Prostate gland (tissue), 2 donors: Measurements from ENCODE around the gene NDEL1. TPM values are rescaled to one million over a fixed set of nuclear protein-coding genes. Genes with fewer than 3 reads are reported as not detected.

Experiments
- DNase-seq: peaks from one replicate; pipeline ENCODE4 v3.0.0-alpha.2; 2019; ENCODE audit warnings: low spot score
- H3K27ac ChIP-seq, 2 donors: fragments of 200-600 bp; sonication (generic); 2 replicates each; pipeline ENCODE4 v1.5.1; 2017 to 2019
- H3K27me3 ChIP-seq: fragments of 200-600 bp; sonication (generic); replicated peaks from 2 replicates; pipeline ENCODE4 v1.5.1; 2019; ENCODE audit not compliant: insufficient read depth
- H3K36me3 ChIP-seq, 2 donors: fragments of 200-600 bp; sonication (generic); 1 replicate in 1 of 2; 2 replicates in 1 of 2; pipeline versions ENCODE4 v1.5.1 to v1.8.1; 2017 to 2019
- H3K4me1 ChIP-seq: fragments of 200-600 bp; sonication (generic); replicated peaks from 2 replicates; pipeline ENCODE4 v1.5.1; 2019
- H3K4me3 ChIP-seq, 2 donors: fragments of 200-600 bp; sonication (generic); 2 replicates each; pipeline ENCODE4 v1.5.1; 2017 to 2019
- H3K9me3 ChIP-seq: fragments of 200-600 bp; sonication (generic); 2 replicates; pipeline ENCODE4 v1.5.1; 2017
- CTCF ChIP-seq, 4 experiments: fragments of 200-600 bp in 2 of 4; fragments of 450-650 bp in 2 of 4; sonication (generic) in 2 of 4; IDR thresholded peaks; 1 replicate in 3 of 4; 2 replicates in 1 of 4; pipeline ENCODE4 v1.5.1; 2016 to 2019; ENCODE audit warnings: antibody characterized with exemption in 4 of 4, mild to moderate bottlenecking in 2 of 4, moderate library complexity in 2 of 4
- POLR2A ChIP-seq: fragments of 450-650 bp; IDR thresholded peaks from one replicate; pipeline ENCODE4 v1.6.1; 2016; ENCODE audit warnings: antibody characterized with exemption, mild to moderate bottlenecking
- POLR2AphosphoS5 ChIP-seq: sonication (generic); formaldehyde crosslinking; IDR thresholded peaks from one replicate; pipeline ENCODE4 v1.6.1; 2017; ENCODE audit warnings: antibody characterized with exemption
- WGBS: methylation state at CpG from one replicate; pipeline ENCODE4 v1.1.5; 2018; 5-methylcytosine and 5-hydroxymethylcytosine counted together
- intact Hi-C: fragments of 100-400 bp; cut with DNase I; formaldehyde crosslinking; loops from one replicate; pipeline ENCODE4 v1.14.2; 2022
- total RNA-seq, 2 donors: library from RNA; depleted of rRNA; stranded (reverse); fragments of >200 nt; gene quantifications; one replicate each; pipeline ENCODE4 v1.1.0, GENCODE V29; 2016

Gene NDEL1
- total RNA-seq, 2 donors from 2014 or later, result 32.5 to 62.2 TPM

GRCh38 chr17:8451933-8452614 lies 16.4 kb downstream of the NDEL1 start:
- DNase-seq, result no peak
- Histone ChIP-seq H3K36me3 (peaks cover 5 to 8% of the 10 kb centered on the region in 2 donors), H3K27me3 (no peaks in the 10 kb centered on the region), H3K9me3 (no peaks in the 10 kb centered on the region), H3K4me3 (no peak overlapping the region), H3K27ac (no peak overlapping the region), H3K4me1 (no peaks in the 10 kb centered on the region)
- intact Hi-C loops, result no loop called here
- WGBS, result 87% methylated on average over 8 of the region's 8 CpGs
- TF ChIP-seq POLR2AphosphoS5, result no peak
- TF ChIP-seq CTCF (IDR thresholded peaks at IDR 0.05), result no peak
- TF ChIP-seq POLR2A, result no peak

DNA sequence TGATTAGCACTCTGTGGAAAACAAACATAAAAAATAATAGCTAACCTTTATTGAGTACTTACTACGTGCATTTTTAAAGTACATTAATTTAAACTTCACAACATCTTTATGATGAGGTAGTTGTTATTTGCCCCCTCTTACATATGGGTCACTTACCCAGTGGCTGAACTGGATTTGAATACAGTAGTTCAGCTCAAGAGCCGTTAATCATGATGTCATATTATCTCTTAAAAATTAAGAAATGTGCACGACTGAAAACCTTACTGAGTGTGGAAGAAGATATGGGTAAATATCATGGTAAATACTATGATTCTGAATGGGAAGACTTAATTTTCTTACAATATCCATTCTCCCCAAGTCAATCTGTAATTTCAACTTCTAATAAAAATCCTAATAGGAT lies 17.6 kb downstream of the NDEL1 start:
- no peak overlapping the region for H3K27ac ChIP-seq
- intact Hi-C loops, result no loop called here
- H3K4me1 ChIP-seq, result no peaks in the 10 kb centered on the region
- H3K4me3 ChIP-seq, result no peak overlapping the region
- no peak for DNase-seq
- H3K36me3 ChIP-seq, result peaks cover 5 to 8% of the 10 kb centered on the region in 2 donors
- H3K9me3 ChIP-seq, result no peaks in the 10 kb centered on the region
- 74% methylated on average over 3 of the region's 3 CpGs for WGBS
- TF ChIP-seq POLR2AphosphoS5, result no peak
- H3K27me3 ChIP-seq, result no peaks in the 10 kb centered on the region

DNA sequence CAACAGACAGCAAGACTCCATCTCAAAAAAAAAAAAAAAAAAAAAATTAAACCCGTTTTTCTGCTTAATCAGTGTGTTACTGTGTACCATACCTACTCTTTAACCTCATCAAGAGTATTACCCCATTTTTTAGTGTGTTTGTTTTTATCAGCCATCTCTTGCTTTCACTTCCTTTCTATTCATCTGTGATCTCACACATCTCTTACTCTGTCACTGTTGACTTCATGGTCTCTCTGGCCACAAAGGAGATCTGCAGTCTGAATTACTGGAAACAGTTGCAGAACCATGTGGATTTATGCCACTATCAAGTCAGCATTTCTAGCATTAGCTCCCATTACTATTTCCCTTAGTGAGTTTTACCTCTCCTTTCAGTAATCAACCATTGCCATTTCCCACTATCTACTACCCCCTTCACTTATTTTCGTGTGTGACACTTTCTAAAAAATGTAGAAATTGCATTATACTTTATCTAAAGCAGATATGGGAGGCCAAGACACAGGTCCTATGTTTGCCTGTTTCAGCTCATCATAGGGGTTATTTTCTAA lies 20.1 kb downstream of the NDEL1 start:
- H3K4me3 ChIP-seq, result no peak overlapping the region
- no peak for DNase-seq
- 71% methylated on average over 2 of the region's 2 CpGs for WGBS
- intact Hi-C loops, result no loop called here
- no peak overlapping the region for H3K27ac ChIP-seq
- TF ChIP-seq POLR2AphosphoS5, result no peak
- TF ChIP-seq CTCF (IDR thresholded peaks at IDR 0.05), result no peak
- no peaks in the 10 kb centered on the region for H3K27me3 ChIP-seq
- no peaks in the 10 kb centered on the region for H3K4me1 ChIP-seq
- peaks cover 5 to 9% of the 10 kb centered on the region in 2 donors for H3K36me3 ChIP-seq
- H3K9me3 ChIP-seq, result no peaks in the 10 kb centered on the region

DNA sequence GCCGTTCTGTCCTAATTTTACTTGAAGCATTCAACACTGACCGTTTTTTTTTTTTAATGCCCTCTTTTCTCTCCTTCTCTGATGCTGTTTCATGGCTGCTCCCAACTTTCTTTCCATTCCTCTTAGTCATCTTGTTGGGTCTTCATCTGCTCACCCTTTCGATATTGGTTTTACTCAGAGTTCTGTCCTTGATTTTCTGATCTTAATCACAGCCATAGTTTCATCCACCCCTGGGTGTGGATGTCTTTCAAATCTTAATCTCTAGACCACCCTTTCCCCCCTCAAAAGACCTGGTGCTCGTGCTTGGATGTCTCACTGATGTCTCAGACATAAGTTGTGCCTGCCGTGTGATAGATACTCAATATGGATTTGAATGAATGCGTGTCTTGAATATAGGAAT lies 22.4 kb downstream of the NDEL1 start:
- no peak for DNase-seq
- H3K9me3 ChIP-seq, result no peaks in the 10 kb centered on the region
- WGBS, result 89% methylated on average over 6 of the region's 6 CpGs
- H3K4me1 ChIP-seq, result no peaks in the 10 kb centered on the region
- H3K36me3 ChIP-seq, result peaks cover 5 to 9% of the 10 kb centered on the region in 2 donors
- no peak overlapping the region for H3K4me3 ChIP-seq
- intact Hi-C loops, result no loop called here
- no peak for TF ChIP-seq POLR2AphosphoS5
- no peak for TF ChIP-seq CTCF (IDR thresholded peaks at IDR 0.05)
- no peak for TF ChIP-seq POLR2A
- H3K27ac ChIP-seq, result no peak overlapping the region
- H3K27me3 ChIP-seq, result no peaks in the 10 kb centered on the region

DNA sequence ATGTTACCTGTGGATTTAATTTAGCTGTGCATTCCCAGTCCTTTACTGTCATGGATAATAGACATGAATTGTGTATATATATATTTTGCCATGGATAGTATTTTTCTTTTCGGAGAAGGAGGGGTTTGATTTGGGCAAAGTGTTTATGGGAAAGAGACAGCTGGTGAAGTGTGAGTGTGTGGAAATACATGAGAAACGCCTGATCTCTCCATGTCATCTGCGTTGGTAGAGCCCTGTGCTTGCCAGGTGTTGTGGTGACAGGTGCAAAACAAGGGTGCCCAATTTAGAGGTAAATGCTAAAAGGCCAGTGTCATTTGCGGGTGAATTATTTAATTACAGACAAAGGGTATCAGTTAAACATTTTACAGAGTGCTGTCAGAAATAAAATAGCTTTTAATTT lies 23.4 kb downstream of the NDEL1 start:
- WGBS, result 87% methylated on average over 4 of the region's 4 CpGs
- Histone ChIP-seq H3K27me3 (no peaks in the 10 kb centered on the region), H3K36me3 (peaks cover 5 to 9% of the 10 kb centered on the region in 2 donors), H3K4me3 (no peak overlapping the region), H3K9me3 (no peaks in the 10 kb centered on the region), H3K27ac (no peak overlapping the region), H3K4me1 (no peaks in the 10 kb centered on the region)
- TF ChIP-seq CTCF (IDR thresholded peaks at IDR 0.05) (no peak), POLR2A (no peak)
- no peak for DNase-seq
- intact Hi-C loops, result no loop called here
